Endometrium (tissue), 2 donors: Measurements from ENCODE around the gene IRGC.
"Not testable (repeated sequence)": the region's sequence is repeated elsewhere in the genome, so short reads cannot be mapped to it uniquely, and the experiment has no call there.

Experiments used
- FAIRE-seq: peaks from 2 replicates; lab custom pipeline; 2012; peaks lifted over from hg19 to GRCh38; lab: Jason Lieb, UNC
- donor health status: control.
- donor health status: control.

Gene IRGC

GRCh38 chr19:43715776-43716175, at the start of gene IRGC:
Gene IRGC (plus strand): TSS chr19:43716076. CDS start chr19:43718559, 2,483 bp downstream.
- FAIRE-seq, result no peak

GRCh38 chr19:43667126-43667875, 48.6 kb upstream of the IRGC start:
- FAIRE-seq, result no peak

- FAIRE-seq, result peak; percentile 54
Measured at GRCh38 chr19:43667876-43668405, 47.9 kb upstream of the IRGC start.

- peak; percentile 91 for FAIRE-seq
Measured at GRCh38 chr19:43668406-43669109, 47.3 kb upstream of the IRGC start.

GRCh38 chr19:43672061-43672679, 43.7 kb upstream of the IRGC start:
- FAIRE-seq, result no peak

- no peak for FAIRE-seq
Measured at GRCh38 chr19:43673637-43674036, 42.2 kb upstream of the IRGC start.

- FAIRE-seq, result no peak
Measured at GRCh38 chr19:43674183-43674582, 41.7 kb upstream of the IRGC start.

GRCh38 chr19:43674596-43674995, 41.3 kb upstream of the IRGC start:
- FAIRE-seq, result no peak

- FAIRE-seq, result no peak
Measured at GRCh38 chr19:43675269-43675879, 40.5 kb upstream of the IRGC start.

- no peak for FAIRE-seq
Measured at GRCh38 chr19:43675906-43676305, 40.0 kb upstream of the IRGC start.

GRCh38 chr19:43678512-43679261, 37.2 kb upstream of the IRGC start:
- FAIRE-seq, result no peak

- no peak for FAIRE-seq
Measured at GRCh38 chr19:43681821-43682220, 34.1 kb upstream of the IRGC start.

GRCh38 chr19:43682269-43682668, 33.6 kb upstream of the IRGC start:
- FAIRE-seq, result not testable (repeated sequence)

GRCh38 chr19:43682824-43683661, 32.8 kb upstream of the IRGC start:
- no peak for FAIRE-seq

GRCh38 chr19:43683905-43684304, 32.0 kb upstream of the IRGC start:
- no peak for FAIRE-seq

- no peak for FAIRE-seq
Measured at GRCh38 chr19:43684326-43684725, 31.6 kb upstream of the IRGC start.

GRCh38 chr19:43687660-43687997, 28.2 kb upstream of the IRGC start:
- no peak for FAIRE-seq

- FAIRE-seq, result no peak
Measured at GRCh38 chr19:43688059-43688701, 27.7 kb upstream of the IRGC start.

GRCh38 chr19:43690444-43690843, 25.4 kb upstream of the IRGC start:
- FAIRE-seq, result no peak

- FAIRE-seq, result no peak
Measured at GRCh38 chr19:43690890-43691289, 25.0 kb upstream of the IRGC start.
